Measurements from ENCODE around the gene SYNM. TPM values are rescaled to one million over a fixed set of nuclear protein-coding genes. Genes with fewer than 3 reads are reported as not detected.

The SYNM gene
- total RNA-seq, 1 experiment from 2014 or later: 0.12 TPM

- TF ChIP-seq CTCF (IDR thresholded peaks at IDR 0.05; ENCODE audit: unreplicated experiment): no peak
- H3K27me3 Mint-ChIP-seq (ENCODE audit: insufficient read depth, unreplicated experiment): no peaks in the 10 kb centered on the region
Measured at GRCh38 chr15:99135194-99135593, 30.3 kb downstream of the SYNM start.

GRCh38 chr15:99137111-99137546, 32.2 kb downstream of the SYNM start:
- peaks cover 10% of the 10 kb centered on the region for H3K36me3 Mint-ChIP-seq (ENCODE audit: insufficient read depth, unreplicated experiment)
- H3K4me3 Mint-ChIP-seq (ENCODE audit: unreplicated experiment): no peak overlapping the region
- DNase-seq (ENCODE audit: unreplicated experiment): no peak
- no peak for TF ChIP-seq CTCF (IDR thresholded peaks at IDR 0.05; ENCODE audit: unreplicated experiment)
- no peaks in the 10 kb centered on the region for H3K9me3 Mint-ChIP-seq (ENCODE audit: unreplicated experiment)
- POLR2A ChIA-PET: interaction anchor here (0.7 kb wide), 1 partner anchor 70 kb away, joined by 3 read pairs; no protein-coding TSS in a partner anchor
- intact Hi-C loops (cut with micrococcal nuclease): no loop called here
- H3K27ac Mint-ChIP-seq (ENCODE audit: low read depth, unreplicated experiment): no peak overlapping the region
- BruUV-seq (replicated peaks): no TSS peak
- no peaks in the 10 kb centered on the region for H3K4me1 Mint-ChIP-seq (ENCODE audit: insufficient read depth, unreplicated experiment)
- CTCF ChIA-PET: interaction anchor here (0.6 kb wide), 1 partner anchor 614 kb away, joined by 3 read pairs; no protein-coding TSS in a partner anchor
- H3K27me3 Mint-ChIP-seq (ENCODE audit: insufficient read depth, unreplicated experiment): no peaks in the 10 kb centered on the region

More at GRCh38 chr15:99135194-99135593, 30.3 kb downstream of the SYNM start:
- no peaks in the 10 kb centered on the region for H3K9me3 Mint-ChIP-seq (ENCODE audit: unreplicated experiment)
- ChIA-PET POLR2A (no interaction called here), CTCF (interaction anchor here (0.6 to 2.1 kb wide), 3 partner anchors 34 to 502 kb away, joined by 3 to 7 read pairs (median 3); no protein-coding TSS in a partner anchor)
- no TSS peak for BruUV-seq (replicated peaks)
- DNase-seq (ENCODE audit: unreplicated experiment): no peak
- H3K4me3 Mint-ChIP-seq (ENCODE audit: unreplicated experiment): no peak overlapping the region
- H3K27ac Mint-ChIP-seq (ENCODE audit: low read depth, unreplicated experiment): no peak overlapping the region
- no peaks in the 10 kb centered on the region for H3K4me1 Mint-ChIP-seq (ENCODE audit: insufficient read depth, unreplicated experiment)
- intact Hi-C loops (cut with micrococcal nuclease): no loop called here
- H3K36me3 Mint-ChIP-seq (ENCODE audit: insufficient read depth, unreplicated experiment): peaks cover 10% of the 10 kb centered on the region

- no peak overlapping the region for H3K4me3 Mint-ChIP-seq (ENCODE audit: unreplicated experiment)
- H3K27me3 Mint-ChIP-seq (ENCODE audit: insufficient read depth, unreplicated experiment): no peaks in the 10 kb centered on the region
- intact Hi-C loops (cut with micrococcal nuclease): no loop called here
- no TSS peak for BruUV-seq (replicated peaks)
- TF ChIP-seq CTCF (IDR thresholded peaks at IDR 0.05; ENCODE audit: unreplicated experiment): no peak
- DNase-seq (ENCODE audit: unreplicated experiment): no peak
- H3K9me3 Mint-ChIP-seq (ENCODE audit: unreplicated experiment): no peaks in the 10 kb centered on the region
- no peak overlapping the region for H3K27ac Mint-ChIP-seq (ENCODE audit: low read depth, unreplicated experiment)
- no peaks in the 10 kb centered on the region for H3K4me1 Mint-ChIP-seq (ENCODE audit: insufficient read depth, unreplicated experiment)
- H3K36me3 Mint-ChIP-seq (ENCODE audit: insufficient read depth, unreplicated experiment): peaks cover 10% of the 10 kb centered on the region
- CTCF ChIA-PET: interaction anchor here (0.6 kb wide), 1 partner anchor 11 kb away, joined by 3 read pairs; no protein-coding TSS in a partner anchor
- POLR2A ChIA-PET: interaction anchor here (0.7 kb wide), 1 partner anchor 71 kb away, joined by 3 read pairs; no protein-coding TSS in a partner anchor
Measured at GRCh38 chr15:99137877-99138276, 33.0 kb downstream of the SYNM start.

- no peaks in the 10 kb centered on the region for H3K27me3 Mint-ChIP-seq (ENCODE audit: insufficient read depth, unreplicated experiment)
- TF ChIP-seq CTCF (IDR thresholded peaks at IDR 0.05; ENCODE audit: unreplicated experiment): no peak
- no peaks in the 10 kb centered on the region for H3K9me3 Mint-ChIP-seq (ENCODE audit: unreplicated experiment)
- H3K4me1 Mint-ChIP-seq (ENCODE audit: insufficient read depth, unreplicated experiment): no peaks in the 10 kb centered on the region
- DNase-seq (ENCODE audit: unreplicated experiment): no peak
- ChIA-PET POLR2A (no interaction called here), CTCF (interaction anchor here (1.0 kb wide), 1 partner anchor 36 kb away, joined by 3 read pairs; no protein-coding TSS in a partner anchor)
- H3K36me3 Mint-ChIP-seq (ENCODE audit: insufficient read depth, unreplicated experiment): peaks cover 10% of the 10 kb centered on the region
- no peak overlapping the region for H3K4me3 Mint-ChIP-seq (ENCODE audit: unreplicated experiment)
- H3K27ac Mint-ChIP-seq (ENCODE audit: low read depth, unreplicated experiment): no peak overlapping the region
- no TSS peak for BruUV-seq (replicated peaks)
- intact Hi-C loops (cut with micrococcal nuclease): no loop called here
Measured at GRCh38 chr15:99138491-99138982, 33.7 kb downstream of the SYNM start.
